NCI-H128 (cell line): ENCODE results near the gene TPCN1.

Experiments
- DNase-seq: peaks from one replicate; lab custom pipeline; 2025; ENCODE audit not compliant: unreplicated experiment; lab: John Stamatoyannopoulos, UW

The TPCN1 gene

DNA sequence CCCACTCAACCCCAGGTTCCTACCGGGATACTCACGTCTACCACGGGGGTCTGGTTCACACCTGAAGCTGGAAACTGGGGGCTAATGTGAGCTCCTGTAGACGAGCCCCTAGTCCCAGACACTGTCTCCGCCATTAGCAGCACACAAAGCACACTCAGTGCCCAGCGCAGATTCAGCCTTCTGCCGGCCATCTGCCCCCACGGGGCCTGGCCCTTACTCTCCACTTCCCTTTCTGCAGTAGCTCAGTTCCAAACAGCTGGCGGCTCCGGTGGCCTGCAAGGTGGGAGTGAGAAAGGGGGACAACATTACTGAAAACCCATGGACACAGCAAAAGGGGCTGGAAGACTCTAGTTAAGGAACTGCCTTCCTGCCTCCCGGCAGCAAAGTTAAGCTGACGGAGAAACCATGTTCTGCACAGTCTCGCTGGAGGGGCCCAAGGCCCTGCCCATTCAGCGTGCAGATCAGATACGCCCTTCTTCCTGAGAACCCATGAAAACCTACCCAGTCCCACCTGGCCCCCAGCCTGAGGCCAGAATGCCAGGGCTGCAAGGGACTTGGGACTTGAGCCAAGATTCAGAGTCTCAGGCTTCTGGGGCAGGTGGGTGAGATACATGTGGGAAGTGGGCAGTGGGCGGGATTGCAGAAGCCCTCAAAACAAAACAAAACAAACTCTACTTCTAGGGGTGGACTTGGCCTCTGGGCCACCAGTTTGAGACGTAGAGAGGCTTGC, 111.6 kb downstream of the TPCN1 start:
- no peak for DNase-seq

- no peak for DNase-seq
These were observed 112.1 kb downstream of the TPCN1 start for GRCh38 chr12:113333418-113333750.

DNA sequence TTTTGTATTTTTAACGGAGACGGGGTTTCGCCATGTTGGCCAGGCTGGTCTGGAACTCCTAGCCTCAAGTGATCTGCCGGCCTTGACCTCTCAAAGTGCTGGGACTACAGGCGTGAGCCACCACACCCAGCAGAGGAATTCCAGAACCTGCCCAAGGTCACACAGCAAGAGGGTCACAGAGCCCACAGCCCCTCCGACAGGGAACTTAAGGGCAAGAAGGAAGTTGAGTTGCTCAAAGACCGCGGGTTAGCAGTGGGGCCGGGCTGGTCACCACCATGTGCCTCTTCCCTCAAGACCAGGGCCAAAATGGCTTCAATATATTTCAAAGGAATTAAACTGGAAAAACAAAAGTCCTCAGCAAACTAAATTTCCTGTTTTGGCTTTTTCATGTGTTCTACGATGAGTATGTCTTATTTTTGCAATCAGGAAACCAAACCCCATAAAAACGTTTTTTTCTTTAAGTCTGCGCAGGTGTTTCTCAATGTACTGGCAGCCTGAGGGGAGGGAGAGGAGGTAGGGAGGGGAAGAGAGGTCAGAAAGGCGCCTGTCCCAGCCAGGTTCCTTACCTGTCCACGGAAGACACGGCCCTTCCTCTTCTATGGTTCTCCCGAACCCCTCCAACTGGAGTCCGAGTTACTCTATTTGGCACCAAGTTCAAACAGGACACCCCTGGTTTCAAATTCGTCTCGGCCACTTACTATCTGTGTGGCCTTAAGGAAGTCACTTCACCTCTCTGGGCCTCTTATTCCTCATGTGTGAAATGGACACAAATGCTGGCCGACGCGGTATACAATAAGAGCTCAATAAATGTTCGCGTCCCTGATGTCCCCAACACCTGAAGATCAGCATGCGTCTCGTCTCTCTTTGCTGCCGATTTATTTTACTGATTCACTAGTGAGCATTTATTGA, 112.9 kb downstream of the TPCN1 start:
- DNase-seq = no peak

GRCh38 chr12:113334786-113335539, 113.7 kb downstream of the TPCN1 start, which contains the start of gene SLC8B1:
Gene SLC8B1, minus strand, starts transcription at chr12:113335109. Its CDS starts 2,231 bp downstream, at chr12:113332878.
- peak; percentile 7 for DNase-seq

DNA sequence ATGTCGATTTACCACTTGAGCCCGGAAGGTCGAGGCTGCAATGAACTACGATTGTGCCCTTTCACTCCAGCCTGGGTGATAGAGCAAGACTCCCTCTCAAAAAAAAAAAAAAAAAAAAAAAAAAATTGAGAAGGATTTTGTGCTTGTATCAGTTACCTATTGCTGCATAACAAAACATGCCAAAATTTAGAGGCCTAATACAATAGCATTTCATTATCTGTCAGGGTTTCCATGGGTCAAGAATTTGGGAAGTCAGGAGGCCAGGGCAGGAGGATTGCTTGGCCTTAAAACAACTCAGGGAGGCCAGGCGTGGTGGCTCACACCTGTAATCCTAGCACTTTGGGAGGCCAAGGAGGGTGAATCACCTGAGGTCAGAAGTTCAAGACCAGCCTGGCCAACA, 118.3 kb downstream of the TPCN1 start:
- DNase-seq = no peak

DNA sequence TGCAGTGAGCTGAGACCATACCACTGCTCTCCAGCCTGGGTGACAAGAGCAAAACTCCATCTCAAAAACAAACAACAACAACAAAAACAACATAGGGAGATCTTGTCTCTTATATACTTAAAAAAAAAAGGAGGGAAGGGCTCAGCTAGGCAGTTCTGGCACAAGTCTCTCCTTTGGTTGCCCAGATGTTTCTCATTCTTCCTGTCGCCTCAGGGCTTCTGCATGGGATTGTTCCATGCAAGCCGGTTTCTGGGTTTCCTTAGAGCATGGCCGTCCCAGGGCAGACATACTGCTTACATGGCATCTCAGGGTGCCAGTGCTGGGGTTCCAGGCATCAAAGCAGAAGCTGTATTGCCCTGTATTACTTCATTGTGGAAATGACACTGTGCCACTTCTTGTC, 118.8 kb downstream of the TPCN1 start:
- no peak for DNase-seq

DNA sequence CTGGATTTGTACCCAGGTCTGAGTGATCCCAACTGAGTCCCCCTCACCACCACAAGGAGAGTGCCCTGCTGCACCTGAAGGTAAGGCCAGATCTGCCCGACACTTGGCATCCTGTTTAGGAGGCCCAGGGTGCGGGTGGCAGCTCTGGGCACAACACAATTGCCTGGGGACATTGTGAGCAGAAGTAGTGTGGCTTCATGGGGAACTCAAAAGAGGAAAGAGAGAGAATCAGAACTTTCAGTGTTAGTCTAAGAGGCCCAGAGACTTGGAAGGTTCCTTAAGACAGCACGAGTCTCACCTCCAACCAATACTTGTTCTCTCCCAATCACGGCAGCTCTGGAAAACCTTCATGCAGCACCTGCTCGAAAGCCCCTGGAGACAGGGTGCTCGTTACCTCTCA, 120.3 kb downstream of the TPCN1 start:
- no peak for DNase-seq

GRCh38 chr12:113345318-113345717, 124.1 kb downstream of the TPCN1 start:
- DNase-seq = no peak

DNA sequence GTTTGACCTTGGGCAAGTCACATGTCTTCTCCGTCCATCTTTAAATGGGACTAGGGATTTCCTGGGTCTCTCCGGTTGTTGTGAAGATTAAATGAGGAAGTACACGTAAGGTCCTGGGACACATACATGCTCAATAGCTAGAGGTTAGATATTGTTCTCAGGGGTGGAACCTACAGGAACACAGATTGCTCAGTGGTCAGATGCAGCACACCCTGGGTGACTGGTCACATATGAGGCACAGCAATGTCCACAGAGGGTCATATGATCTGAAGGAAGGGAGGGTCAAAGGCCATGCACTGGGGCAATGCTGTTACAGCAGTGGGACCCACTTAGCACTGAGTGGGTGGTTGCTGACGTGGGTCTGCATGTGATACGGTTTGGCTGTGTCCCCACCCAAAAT, 125.1 kb downstream of the TPCN1 start:
- no peak for DNase-seq

DNA sequence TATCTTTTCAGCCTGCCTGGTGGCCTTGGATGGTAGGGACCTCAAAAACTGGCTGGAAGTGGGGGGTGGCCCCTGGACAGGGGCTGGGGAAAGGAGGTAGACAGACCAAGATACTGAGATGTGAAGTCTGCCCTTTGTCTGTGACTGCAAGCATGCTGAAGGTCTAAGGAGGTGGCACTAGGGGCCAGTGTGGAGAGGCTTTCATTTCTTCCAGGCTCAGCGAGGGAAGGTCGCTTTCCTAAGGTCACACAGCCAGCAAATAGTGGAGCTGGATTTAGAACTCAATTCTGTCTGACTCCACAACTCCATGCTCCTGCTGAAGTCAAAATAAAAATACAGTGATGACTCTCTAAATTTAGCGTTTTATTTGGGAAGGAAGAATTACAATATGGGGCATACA, 125.8 kb downstream of the TPCN1 start:
- DNase-seq = no peak

- DNase-seq = no peak
These were observed 126.6 kb downstream of the TPCN1 start for GRCh38 chr12:113347892-113348291.
